Activated CD8-positive, alpha-beta T cell treated with anti-CD3 and anti-CD28 coated beads for 36 hours (primary cell): Measurements from ENCODE around the gene ZFAND2B. TPM values are rescaled to one million over a fixed set of nuclear protein-coding genes. Genes with fewer than 3 reads are reported as not detected.

Experiments used
- ATAC-seq: fragments of 200-7000 bp; cut with Tn5 transposase; one replicate; pipeline ENCODE4 v1.10.0; 2021; ENCODE audit warnings: mild to moderate bottlenecking, moderate library complexity
- CTCF ChIA-PET: fragments of 350-600 bp; sonication (Branson Sonifier 250); formaldehyde crosslinking; loops from one replicate; lab custom pipeline; 2021; ENCODE audit warnings: antibody characterized with exemption; lab: Charles Lee
- POLR2A ChIA-PET: fragments of 350-600 bp; sonication (Branson Sonifier 250); formaldehyde crosslinking; loops from one replicate; lab custom pipeline; 2021; ENCODE audit warnings: antibody characterized with exemption; lab: Charles Lee
- DNase-seq: peaks from one replicate; pipeline ENCODE4 v3.0.0-alpha.2; 2020
- H3K27ac Mint-ChIP-seq: one replicate; pipeline ENCODE4 v1.8.0; 2021; ENCODE audit warnings: mild to moderate bottlenecking, mixed read lengths
- H3K27me3 Mint-ChIP-seq: one replicate; pipeline ENCODE4 v1.8.0; 2021; ENCODE audit warnings: mixed read lengths
- H3K36me3 Mint-ChIP-seq: one replicate; pipeline ENCODE4 v1.8.0; 2021; ENCODE audit warnings: low read depth, mixed read lengths
- H3K4me1 Mint-ChIP-seq: one replicate; pipeline ENCODE4 v1.8.0; 2021; ENCODE audit warnings: low read depth, mixed read lengths
- H3K4me3 Mint-ChIP-seq: one replicate; pipeline ENCODE4 v1.8.0; 2021; ENCODE audit warnings: mild to moderate bottlenecking, moderate library complexity, mixed read lengths
- H3K9me3 Mint-ChIP-seq: one replicate; pipeline ENCODE4 v1.8.0; 2021; ENCODE audit warnings: mixed read lengths
- intact Hi-C: fragments of 100-400 bp; cut with micrococcal nuclease; formaldehyde crosslinking; loops from one replicate; pipeline ENCODE4 v1.10.0; 2022
- total RNA-seq, 2 experiments: library from RNA; stranded (reverse); gene quantifications; one replicate each; pipeline ENCODE4 v1.2.3, GENCODE V29; 2021
- TF ChIP-seq, protein P1 (sequence below): fragments of 200-600 bp; IDR thresholded peaks from one replicate; pipeline ENCODE4 v1.8.0; 2022; ENCODE audit warnings: antibody characterized with exemption, mild to moderate bottlenecking

ZFAND2B gene
- total RNA-seq, 2 experiments from 2014 or later, result 31.3 to 33.3 TPM

DNA sequence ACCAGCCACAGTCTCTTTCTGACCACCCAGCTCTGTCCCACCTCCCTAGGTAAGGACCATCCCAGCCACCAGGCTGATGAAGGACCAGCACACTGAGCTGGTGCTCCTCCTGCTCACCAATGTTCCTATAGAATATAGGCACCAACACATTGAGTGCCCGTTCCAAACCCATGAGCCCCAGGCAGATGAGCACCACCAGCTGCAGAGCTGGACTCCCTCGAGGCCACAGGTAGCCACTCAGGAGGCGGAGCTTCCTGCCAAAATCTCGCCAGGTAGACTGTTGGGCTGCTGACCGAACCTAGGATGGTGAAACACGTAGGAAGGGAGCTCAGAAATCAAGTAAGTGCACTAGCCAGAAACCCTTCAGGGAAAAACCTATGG, 9.9 kb downstream of the ZFAND2B start:
- intact Hi-C loops, result no loop called here
- ChIA-PET POLR2A (interaction anchor here (1.2 to 4.6 kb wide), 6 partner anchors 9 to 66 kb away, joined by 3 to 31 read pairs (median 8); partner anchors contain the start of gene ZFAND2B), CTCF (interaction anchor here (0.9 to 2.7 kb wide), 8 partner anchors 34 to 159 kb away, joined by 3 to 10 read pairs (median 3); partner anchors contain the start of genes NHEJ1 and TUBA4A)
- H3K27me3 Mint-ChIP-seq, result no peaks in the 10 kb centered on the region
- H3K4me1 Mint-ChIP-seq, result peaks cover 28% of the 10 kb centered on the region
- ATAC-seq (no peak), DNase-seq (no peak)
- H3K27ac Mint-ChIP-seq, result no peak overlapping the region
- TF ChIP-seq, protein P1, sequence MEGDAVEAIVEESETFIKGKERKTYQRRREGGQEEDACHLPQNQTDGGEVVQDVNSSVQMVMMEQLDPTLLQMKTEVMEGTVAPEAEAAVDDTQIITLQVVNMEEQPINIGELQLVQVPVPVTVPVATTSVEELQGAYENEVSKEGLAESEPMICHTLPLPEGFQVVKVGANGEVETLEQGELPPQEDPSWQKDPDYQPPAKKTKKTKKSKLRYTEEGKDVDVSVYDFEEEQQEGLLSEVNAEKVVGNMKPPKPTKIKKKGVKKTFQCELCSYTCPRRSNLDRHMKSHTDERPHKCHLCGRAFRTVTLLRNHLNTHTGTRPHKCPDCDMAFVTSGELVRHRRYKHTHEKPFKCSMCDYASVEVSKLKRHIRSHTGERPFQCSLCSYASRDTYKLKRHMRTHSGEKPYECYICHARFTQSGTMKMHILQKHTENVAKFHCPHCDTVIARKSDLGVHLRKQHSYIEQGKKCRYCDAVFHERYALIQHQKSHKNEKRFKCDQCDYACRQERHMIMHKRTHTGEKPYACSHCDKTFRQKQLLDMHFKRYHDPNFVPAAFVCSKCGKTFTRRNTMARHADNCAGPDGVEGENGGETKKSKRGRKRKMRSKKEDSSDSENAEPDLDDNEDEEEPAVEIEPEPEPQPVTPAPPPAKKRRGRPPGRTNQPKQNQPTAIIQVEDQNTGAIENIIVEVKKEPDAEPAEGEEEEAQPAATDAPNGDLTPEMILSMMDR, result no peak
- H3K4me3 Mint-ChIP-seq, result peak overlapping the region; percentile 45
- peaks cover 54% of the 10 kb centered on the region for H3K36me3 Mint-ChIP-seq
- no peaks in the 10 kb centered on the region for H3K9me3 Mint-ChIP-seq

DNA sequence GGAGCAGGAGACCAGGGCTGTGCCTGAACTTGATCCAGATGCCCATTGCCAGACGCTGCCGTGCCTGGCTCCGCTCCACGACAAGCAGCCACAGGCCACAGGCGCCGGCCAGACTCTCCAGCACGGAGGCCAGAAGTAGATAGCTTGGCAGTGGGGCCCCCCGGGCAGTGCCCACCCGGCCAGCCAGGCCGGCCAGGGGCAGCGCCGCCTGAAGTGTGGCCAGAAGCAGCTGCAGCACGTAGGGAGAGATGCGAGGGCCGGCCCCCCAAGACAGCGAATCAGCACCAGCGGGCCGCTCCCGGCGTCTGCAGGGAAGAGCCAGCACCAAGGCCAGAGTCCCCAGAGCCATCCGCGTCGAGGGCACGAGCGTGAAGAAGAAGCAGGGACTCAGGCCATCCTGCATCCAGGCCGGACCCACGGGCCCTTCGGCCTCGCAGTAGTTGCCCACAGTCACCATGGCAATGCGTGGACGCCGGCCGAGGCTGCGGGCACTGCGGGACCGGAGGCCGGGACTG, 11.7 kb downstream of the ZFAND2B start:
- peaks cover 25% of the 10 kb centered on the region for H3K4me1 Mint-ChIP-seq
- intact Hi-C loops, result no loop called here
- CTCF ChIA-PET, result interaction anchor here (1.0 to 2.8 kb wide), 8 partner anchors 12 to 77 kb away, joined by 3 to 19 read pairs (median 6); partner anchors contain the start of genes ANKZF1, ATG9A and ZFAND2B
- H3K27me3 Mint-ChIP-seq, result no peaks in the 10 kb centered on the region
- peak overlapping the region; percentile 77 for H3K27ac Mint-ChIP-seq
- DNase-seq, result peak; percentile 19
- peak overlapping the region; percentile 88 for H3K4me3 Mint-ChIP-seq
- POLR2A ChIA-PET, result interaction anchor here (0.7 to 4.6 kb wide), 17 partner anchors 11 to 169 kb away, joined by 3 to 60 read pairs (median 6); partner anchors contain the start of genes ANKZF1, ATG9A, CNPPD1 and DNAJB2
- ATAC-seq, result peak; percentile 42
- TF ChIP-seq, protein P1, result no peak
- H3K9me3 Mint-ChIP-seq, result no peaks in the 10 kb centered on the region
- H3K36me3 Mint-ChIP-seq, result peaks cover 51% of the 10 kb centered on the region

DNA sequence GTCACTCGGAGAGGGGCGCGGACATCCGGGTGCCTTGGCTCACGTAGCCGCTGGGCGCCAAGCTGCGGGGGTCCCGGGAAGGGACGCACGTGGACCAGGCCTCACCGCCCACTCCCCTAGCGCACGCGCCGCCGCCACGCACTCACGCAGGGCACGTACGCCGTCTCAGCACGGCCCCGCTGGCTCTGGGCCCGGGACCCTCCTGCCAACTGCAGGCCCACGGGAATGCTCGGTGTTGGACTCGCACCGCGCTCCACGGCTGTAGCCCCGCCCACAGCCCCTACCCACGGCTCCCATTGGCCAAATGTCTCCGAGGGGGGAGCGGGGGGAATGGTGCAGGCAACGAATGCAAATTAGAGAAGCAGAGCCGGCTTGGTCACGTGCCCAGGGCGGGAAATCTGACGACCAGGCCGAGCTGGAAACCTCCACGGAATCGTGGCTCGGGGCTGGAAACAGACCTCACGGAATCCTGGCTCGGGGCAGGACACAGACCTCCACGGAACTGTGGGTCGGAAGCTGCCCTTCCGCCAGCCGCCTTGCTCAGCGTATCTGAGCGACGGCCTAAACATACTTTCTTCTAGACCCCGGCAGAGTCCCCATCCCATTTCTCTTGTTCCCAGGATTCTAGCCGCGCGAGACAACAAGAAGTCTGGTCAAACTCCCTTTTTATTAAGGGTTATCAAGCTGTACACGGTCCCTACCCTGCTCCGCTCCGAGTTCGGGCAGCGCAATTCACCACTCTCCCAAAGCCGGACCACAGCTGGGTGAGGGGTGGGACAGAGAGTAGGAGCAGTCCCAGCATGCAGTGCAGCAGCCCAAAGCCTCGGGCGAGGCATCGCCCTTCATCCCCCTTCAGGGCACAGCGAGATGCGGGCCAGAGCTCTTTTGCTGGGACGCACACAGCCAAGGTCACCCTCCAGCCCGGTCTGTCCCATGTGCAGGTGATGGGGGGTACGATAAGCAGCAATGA, 12.4 kb downstream of the ZFAND2B start, which contains the start of gene ABCB6:
ABCB6 (minus strand) TSS at position 227 of the 970 bp plus-strand sequence. CDS start 285 bp downstream, outside the sequence.
- ATAC-seq, result peak; percentile 92
- ChIA-PET POLR2A (interaction anchor here (0.7 to 4.6 kb wide), 23 partner anchors 10 to 168 kb away, joined by 3 to 60 read pairs (median 5); partner anchors contain the start of genes ANKZF1, ATG9A, CNPPD1 and DNAJB2), CTCF (interaction anchor here (0.5 to 2.8 kb wide), 12 partner anchors 8 to 239 kb away, joined by 3 to 19 read pairs (median 4); partner anchors contain the start of genes ANKZF1, ATG9A and ZFAND2B)
- intact Hi-C loops, result no loop called here
- H3K4me3 Mint-ChIP-seq, result peak within 1 kb of the TSS; percentile 88
- peaks cover 25% of the 10 kb centered on the region for H3K4me1 Mint-ChIP-seq
- H3K27ac Mint-ChIP-seq, result peak within 1 kb of the TSS; percentile 77
- no peaks in the 10 kb centered on the region for H3K27me3 Mint-ChIP-seq
- TF ChIP-seq, protein P1, result no peak
- peaks cover 53% of the 10 kb centered on the region for H3K36me3 Mint-ChIP-seq
- peak; percentile 95 for DNase-seq
- H3K9me3 Mint-ChIP-seq, result no peaks in the 10 kb centered on the region

DNA sequence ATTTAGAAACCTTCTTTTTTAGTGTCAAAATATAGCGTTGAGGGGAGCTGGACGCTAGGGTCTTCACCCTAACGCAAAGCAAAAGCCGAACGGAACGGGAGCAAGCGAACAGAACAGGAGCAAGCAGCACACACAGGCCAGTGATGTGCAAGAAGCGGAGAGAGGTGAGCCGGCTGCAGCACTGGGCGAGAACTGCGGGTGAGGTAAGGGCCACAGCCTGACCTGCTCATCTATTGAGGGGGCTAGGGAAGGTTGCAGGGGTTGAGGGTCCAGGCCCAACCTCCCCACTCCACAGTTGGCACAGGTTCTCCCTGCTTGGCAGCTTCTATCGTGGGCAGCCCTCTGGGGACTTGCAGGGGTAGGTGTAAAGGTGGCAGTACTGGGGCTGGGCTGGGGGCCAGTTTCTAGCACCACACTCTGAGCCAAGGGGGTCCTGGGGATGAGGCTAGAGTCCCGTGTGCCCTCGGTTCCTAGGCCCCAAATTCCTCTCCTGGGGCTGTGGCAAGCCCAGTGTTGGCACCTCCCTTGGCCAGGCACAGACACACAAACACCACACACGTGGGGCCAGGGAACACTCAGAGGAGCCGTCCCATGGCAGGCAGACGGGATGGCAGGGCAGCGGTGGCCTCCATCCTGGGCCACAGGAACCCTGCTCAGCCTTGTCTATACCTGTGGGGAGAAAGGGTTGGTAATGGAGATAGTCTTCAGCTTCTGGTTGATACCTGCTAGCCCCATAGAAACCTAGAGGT, 13.4 kb downstream of the ZFAND2B start:
- TF ChIP-seq, protein P1, result no peak
- no peak for DNase-seq
- Mint-ChIP-seq H3K9me3 (no peaks in the 10 kb centered on the region), H3K27ac (peak overlapping the region; percentile 11), H3K4me1 (peaks cover 25% of the 10 kb centered on the region), H3K27me3 (no peaks in the 10 kb centered on the region), H3K36me3 (peaks cover 57% of the 10 kb centered on the region), H3K4me3 (no peak overlapping the region)
- intact Hi-C loops, result no loop called here
- no peak for ATAC-seq
- POLR2A ChIA-PET, result interaction anchor here (0.6 to 4.6 kb wide), 15 partner anchors 9 to 576 kb away, joined by 3 to 60 read pairs (median 5); partner anchors contain the start of genes ANKZF1, ATG9A, DNAJB2 and GLB1L
- CTCF ChIA-PET, result interaction anchor here (1.2 to 2.8 kb wide), 6 partner anchors 10 to 224 kb away, joined by 4 to 19 read pairs (median 6); partner anchors contain the start of genes ANKZF1 and ATG9A
